ENCODE results near the gene LTB4R.

DNA sequence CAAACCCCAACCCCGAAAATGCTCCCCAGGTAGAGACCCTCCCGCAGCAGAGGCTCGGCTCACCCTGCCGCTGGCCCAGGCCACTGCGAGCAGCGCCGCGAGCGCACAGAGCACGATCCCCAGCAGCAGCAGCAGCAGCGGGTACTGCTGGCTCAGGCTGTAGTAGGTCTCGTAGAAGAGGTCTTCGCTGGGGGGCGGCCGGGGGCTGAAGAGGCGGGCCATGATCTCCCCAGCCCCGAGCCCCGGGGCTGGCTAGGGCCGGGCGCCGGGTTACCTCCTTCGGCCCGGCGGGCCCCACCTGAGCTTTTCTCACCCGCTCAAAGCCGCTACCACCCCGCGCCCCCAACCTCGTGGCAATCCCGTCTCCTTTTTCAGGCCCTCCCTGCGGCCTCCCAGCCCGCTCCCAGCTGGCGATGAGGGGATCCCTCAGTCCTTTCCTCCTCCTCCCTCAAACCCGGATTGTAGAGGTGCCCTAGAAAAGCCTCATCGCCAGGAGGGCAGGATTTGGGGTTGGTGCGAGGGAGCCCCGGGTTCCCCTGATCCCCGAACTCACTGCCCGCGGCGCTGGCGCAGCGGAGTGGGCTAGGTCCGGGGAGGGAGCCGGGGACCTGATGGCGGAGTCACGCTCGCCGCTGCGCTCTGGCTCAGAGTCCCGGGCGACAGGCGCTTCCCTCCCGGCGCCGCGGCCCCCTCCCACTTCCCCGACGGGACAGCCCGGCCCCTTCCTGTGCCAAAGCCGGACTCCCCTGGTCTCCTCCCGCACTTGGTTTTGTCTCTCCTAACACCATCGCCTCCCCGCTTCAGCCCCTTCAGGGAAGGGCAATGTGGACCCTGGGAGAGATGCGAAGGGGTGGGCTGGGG lies 23.4 kb downstream of the LTB4R start, which contains the start of gene ADCY4:
- TF ChIP-seq, protein P1, sequence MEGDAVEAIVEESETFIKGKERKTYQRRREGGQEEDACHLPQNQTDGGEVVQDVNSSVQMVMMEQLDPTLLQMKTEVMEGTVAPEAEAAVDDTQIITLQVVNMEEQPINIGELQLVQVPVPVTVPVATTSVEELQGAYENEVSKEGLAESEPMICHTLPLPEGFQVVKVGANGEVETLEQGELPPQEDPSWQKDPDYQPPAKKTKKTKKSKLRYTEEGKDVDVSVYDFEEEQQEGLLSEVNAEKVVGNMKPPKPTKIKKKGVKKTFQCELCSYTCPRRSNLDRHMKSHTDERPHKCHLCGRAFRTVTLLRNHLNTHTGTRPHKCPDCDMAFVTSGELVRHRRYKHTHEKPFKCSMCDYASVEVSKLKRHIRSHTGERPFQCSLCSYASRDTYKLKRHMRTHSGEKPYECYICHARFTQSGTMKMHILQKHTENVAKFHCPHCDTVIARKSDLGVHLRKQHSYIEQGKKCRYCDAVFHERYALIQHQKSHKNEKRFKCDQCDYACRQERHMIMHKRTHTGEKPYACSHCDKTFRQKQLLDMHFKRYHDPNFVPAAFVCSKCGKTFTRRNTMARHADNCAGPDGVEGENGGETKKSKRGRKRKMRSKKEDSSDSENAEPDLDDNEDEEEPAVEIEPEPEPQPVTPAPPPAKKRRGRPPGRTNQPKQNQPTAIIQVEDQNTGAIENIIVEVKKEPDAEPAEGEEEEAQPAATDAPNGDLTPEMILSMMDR (IDR thresholded peaks at IDR 0.05), result no peak
- peak; percentile 62 to 79 for TF ChIP-seq POLR2AphosphoS5 (IDR thresholded peaks at IDR 0.05)
- TF ChIP-seq POLR2A (IDR thresholded peaks at IDR 0.05), result peak in 3 of 4 donors; percentile 34 to 58 (median 56)
- TF ChIP-seq EP300 (IDR thresholded peaks at IDR 0.05), result no peak

Data from upper lobe of left lung (tissue), 4 donors.